Astrocyte (in vitro differentiated cells and primary cell): ENCODE results near the gene ZBTB6. TPM values are rescaled to one million over a fixed set of nuclear protein-coding genes. Genes with fewer than 3 reads are reported as not detected.

ENCODE experiments used
- DNase-seq: peaks from one replicate; pipeline ENCODE4 v3.0.0-alpha.2; 2010; ENCODE audit warnings: low read depth
- FAIRE-seq: peaks from 2 replicates; lab custom pipeline; 2011; peaks lifted over from hg19 to GRCh38; lab: Jason Lieb, UNC
- H2AFZ ChIP-seq: 2 replicates; pipeline ENCODE4 v1.6.0; 2012; ENCODE audit warnings: low read depth, low read length, inconsistent platforms
- H3K27ac ChIP-seq: 2 replicates; pipeline ENCODE4 v1.5.1; 2011; ENCODE audit warnings: low read depth, low read length, inconsistent platforms
- H3K27me3 ChIP-seq: 2 replicates; pipeline ENCODE4 v1.6.0; 2011; ENCODE audit warnings: low read length, inconsistent platforms; ENCODE audit not compliant: insufficient read depth
- H3K36me3 ChIP-seq: 2 replicates; pipeline ENCODE4 v1.5.1; 2011; ENCODE audit warnings: low read length, inconsistent platforms; ENCODE audit not compliant: insufficient read depth
- H3K4me1 ChIP-seq: 2 replicates; pipeline ENCODE4 v1.5.1; 2011; ENCODE audit warnings: low read length, inconsistent platforms; ENCODE audit not compliant: insufficient read depth
- H3K4me2 ChIP-seq: 2 replicates; pipeline ENCODE4 v1.6.0; 2012; ENCODE audit warnings: low read length, inconsistent platforms
- H3K4me3 ChIP-seq: 2 replicates; pipeline ENCODE4 v1.5.1; 2011; ENCODE audit warnings: low read depth, mild to moderate bottlenecking, low read length, inconsistent platforms; ENCODE audit not compliant: insufficient read depth
- H3K79me2 ChIP-seq: 2 replicates; pipeline ENCODE4 v1.6.0; 2012; ENCODE audit warnings: mild to moderate bottlenecking, low read length, inconsistent platforms; ENCODE audit not compliant: insufficient read depth
- H3K9ac ChIP-seq: 2 replicates; pipeline ENCODE4 v1.6.0; 2012; ENCODE audit warnings: mild to moderate bottlenecking, low read length, inconsistent platforms
- H3K9me3 ChIP-seq: 2 replicates; pipeline ENCODE4 v1.5.1; 2012; ENCODE audit warnings: low read depth, mild to moderate bottlenecking, low read length, inconsistent platforms; ENCODE audit not compliant: insufficient read depth
- H4K20me1 ChIP-seq: 2 replicates; pipeline ENCODE4 v1.6.0; 2012; ENCODE audit warnings: low read length, inconsistent platforms; ENCODE audit not compliant: insufficient read depth
- H3K27ac Mint-ChIP-seq: one replicate; pipeline ENCODE4 v1.8.0; 2021; ENCODE audit warnings: mild to moderate bottlenecking, mixed read lengths; ENCODE audit not compliant: unreplicated experiment
- H3K27me3 Mint-ChIP-seq: one replicate; pipeline ENCODE4 v1.8.0; 2021; ENCODE audit warnings: low read depth, mixed read lengths; ENCODE audit not compliant: unreplicated experiment
- H3K36me3 Mint-ChIP-seq: one replicate; pipeline ENCODE4 v1.8.0; 2021; ENCODE audit warnings: low read depth, mixed read lengths; ENCODE audit not compliant: unreplicated experiment
- H3K4me1 Mint-ChIP-seq: one replicate; pipeline ENCODE4 v1.8.0; 2021; ENCODE audit warnings: low read depth, mixed read lengths; ENCODE audit not compliant: unreplicated experiment
- H3K4me3 Mint-ChIP-seq: one replicate; pipeline ENCODE4 v1.8.0; 2021; ENCODE audit warnings: mild to moderate bottlenecking, moderate library complexity, mixed read lengths; ENCODE audit not compliant: unreplicated experiment
- H3K9me3 Mint-ChIP-seq: one replicate; pipeline ENCODE4 v1.8.0; 2021; ENCODE audit warnings: mild to moderate bottlenecking, mixed read lengths; ENCODE audit not compliant: unreplicated experiment
- EZH2 ChIP-seq: IDR thresholded peaks from 2 replicates; pipeline ENCODE4 v1.6.1; 2012; ENCODE audit warnings: mild to moderate bottlenecking, low read length, inconsistent platforms; ENCODE audit not compliant: insufficient read depth
- total RNA-seq: library from RNA; stranded (reverse); gene quantifications from 2 replicates; pipeline ENCODE4 v1.2.1, GENCODE V29; 2021
- TF ChIP-seq, protein P1 (sequence below): IDR thresholded peaks from 2 replicates; pipeline ENCODE4 v1.5.1; 2011; ENCODE audit warnings: low read depth, mild to moderate bottlenecking, inconsistent platforms, low read length, moderate library complexity; ENCODE audit not compliant: insufficient read depth

The ZBTB6 gene
- total RNA-seq, 1 donor from 2014 or later, result 8.5 TPM

DNA sequence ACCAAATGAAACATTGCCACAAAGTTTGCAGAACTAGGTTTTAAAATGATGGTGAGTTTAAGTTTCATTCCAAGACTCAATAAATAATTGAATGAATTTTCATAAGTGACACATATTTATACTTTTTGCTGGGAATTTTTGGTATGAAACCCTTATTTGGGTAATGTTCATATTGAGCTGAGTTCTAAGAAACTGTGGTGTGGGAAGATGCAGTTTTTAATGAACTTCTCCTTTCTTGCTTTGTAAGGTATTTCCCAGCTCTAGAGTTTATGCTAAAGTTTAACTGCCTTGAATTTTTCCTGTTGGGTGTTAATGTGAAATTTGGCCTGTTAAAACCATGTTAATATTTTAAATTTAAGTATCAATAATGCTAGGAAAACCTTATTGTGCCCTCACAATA is 42.8 kb upstream of the ZBTB6 start:
- no peak for TF ChIP-seq EZH2
- TF ChIP-seq, protein P1, sequence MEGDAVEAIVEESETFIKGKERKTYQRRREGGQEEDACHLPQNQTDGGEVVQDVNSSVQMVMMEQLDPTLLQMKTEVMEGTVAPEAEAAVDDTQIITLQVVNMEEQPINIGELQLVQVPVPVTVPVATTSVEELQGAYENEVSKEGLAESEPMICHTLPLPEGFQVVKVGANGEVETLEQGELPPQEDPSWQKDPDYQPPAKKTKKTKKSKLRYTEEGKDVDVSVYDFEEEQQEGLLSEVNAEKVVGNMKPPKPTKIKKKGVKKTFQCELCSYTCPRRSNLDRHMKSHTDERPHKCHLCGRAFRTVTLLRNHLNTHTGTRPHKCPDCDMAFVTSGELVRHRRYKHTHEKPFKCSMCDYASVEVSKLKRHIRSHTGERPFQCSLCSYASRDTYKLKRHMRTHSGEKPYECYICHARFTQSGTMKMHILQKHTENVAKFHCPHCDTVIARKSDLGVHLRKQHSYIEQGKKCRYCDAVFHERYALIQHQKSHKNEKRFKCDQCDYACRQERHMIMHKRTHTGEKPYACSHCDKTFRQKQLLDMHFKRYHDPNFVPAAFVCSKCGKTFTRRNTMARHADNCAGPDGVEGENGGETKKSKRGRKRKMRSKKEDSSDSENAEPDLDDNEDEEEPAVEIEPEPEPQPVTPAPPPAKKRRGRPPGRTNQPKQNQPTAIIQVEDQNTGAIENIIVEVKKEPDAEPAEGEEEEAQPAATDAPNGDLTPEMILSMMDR, result no peak
- Histone ChIP-seq H3K27me3 (no peaks in the 10 kb centered on the region), H3K36me3 (no peaks in the 10 kb centered on the region), H3K9me3 (no peaks in the 10 kb centered on the region), H3K4me3 (no peak overlapping the region), H3K4me1 (peaks cover 15% of the 10 kb centered on the region), H3K79me2 (peaks cover 46% of the 10 kb centered on the region), H4K20me1 (peaks cover 34% of the 10 kb centered on the region), H3K9ac (no peak overlapping the region), H3K27ac (no peak overlapping the region), H2AFZ (no peak overlapping the region), H3K4me2 (no peak overlapping the region)
- H3K4me3 Mint-ChIP-seq, result no peak overlapping the region
- DNase-seq (no peak), FAIRE-seq (no peak)
- no peaks in the 10 kb centered on the region for H3K27me3 Mint-ChIP-seq
- peaks cover 9% of the 10 kb centered on the region for H3K36me3 Mint-ChIP-seq
- no peaks in the 10 kb centered on the region for H3K9me3 Mint-ChIP-seq
- no peak overlapping the region for H3K27ac Mint-ChIP-seq
- H3K4me1 Mint-ChIP-seq, result peaks cover 10% of the 10 kb centered on the region

- Histone ChIP-seq H3K27ac (peak overlapping the region; percentile 25), H3K9ac (no peak overlapping the region), H3K27me3 (no peaks in the 10 kb centered on the region), H4K20me1 (peaks cover 48% of the 10 kb centered on the region), H3K79me2 (peaks cover 61% of the 10 kb centered on the region), H3K4me2 (peak overlapping the region; percentile 44), H3K4me3 (no peak overlapping the region), H2AFZ (no peak overlapping the region), H3K36me3 (no peaks in the 10 kb centered on the region), H3K9me3 (no peaks in the 10 kb centered on the region), H3K4me1 (peaks cover 12% of the 10 kb centered on the region)
- no peaks in the 10 kb centered on the region for H3K9me3 Mint-ChIP-seq
- no peak for TF ChIP-seq EZH2
- TF ChIP-seq, protein P1, result no peak
- FAIRE-seq (no peak), DNase-seq (peak; percentile 71)
- H3K36me3 Mint-ChIP-seq, result peaks cover 2% of the 10 kb centered on the region
- peaks cover 12% of the 10 kb centered on the region for H3K4me1 Mint-ChIP-seq
- H3K27ac Mint-ChIP-seq, result no peak overlapping the region
- H3K4me3 Mint-ChIP-seq, result no peak overlapping the region
- no peaks in the 10 kb centered on the region for H3K27me3 Mint-ChIP-seq
Measured at GRCh38 chr9:122954253-122954691, 41.1 kb upstream of the ZBTB6 start.

- no peak overlapping the region for H3K27ac ChIP-seq
- H3K27ac Mint-ChIP-seq, result no peak overlapping the region
- no peaks in the 10 kb centered on the region for H3K27me3 Mint-ChIP-seq
- no peak overlapping the region for H2AFZ ChIP-seq
- no peak overlapping the region for H3K9ac ChIP-seq
- no peak overlapping the region for H3K4me2 ChIP-seq
- H3K36me3 Mint-ChIP-seq, result no peaks in the 10 kb centered on the region
- FAIRE-seq (no peak), DNase-seq (no peak)
- H3K9me3 Mint-ChIP-seq, result no peaks in the 10 kb centered on the region
- H3K9me3 ChIP-seq, result no peaks in the 10 kb centered on the region
- no peak overlapping the region for H3K4me3 Mint-ChIP-seq
- TF ChIP-seq, protein P1, result no peak
- TF ChIP-seq EZH2, result no peak
- no peaks in the 10 kb centered on the region for H3K27me3 ChIP-seq
- peaks cover 66% of the 10 kb centered on the region for H4K20me1 ChIP-seq
- peaks cover 86% of the 10 kb centered on the region for H3K79me2 ChIP-seq
- H3K4me3 ChIP-seq, result no peak overlapping the region
- peaks cover 13% of the 10 kb centered on the region for H3K4me1 Mint-ChIP-seq
- H3K4me1 ChIP-seq, result peaks cover 12% of the 10 kb centered on the region
- H3K36me3 ChIP-seq, result no peaks in the 10 kb centered on the region
Measured at GRCh38 chr9:122951056-122951455, 37.9 kb upstream of the ZBTB6 start.
